ENCODE measurements around the gene ARHGAP26. TPM values are rescaled to one million over a fixed set of nuclear protein-coding genes. Genes with fewer than 3 reads are reported as not detected.

The ARHGAP26 gene
- total RNA-seq, 4 donors from 2014 or later: 61.0 to 76.7 (median 61.2) TPM

- in situ Hi-C loops (cut with MboI; ENCODE audit: low pct_ligation_motif_present in 1 of 4, low pct_unique_long_range_greater_than_20kb in 1 of 4, low sequenced_read_pairs in 3 of 4) (loop anchor here in 3 of 4 donors (10.0 kb wide), 1 partner anchor 162 kb away; no protein-coding TSS in a partner anchor), intact Hi-C loops (cut with DNase I; ENCODE audit: low total_unique reads) (loop anchor here (5.0 kb wide), 1 partner anchor 44 kb away; no protein-coding TSS in a partner anchor)
- 79 to 100% methylated on average over 1 to 4 of the region's 4 CpGs for WGBS, 2 donors (ENCODE audit: low coverage in 1 of 2)
- H3K4me3 ChIP-seq: no peak overlapping the region
- no peak for DNase-seq
- H3K27me3 ChIP-seq: no peaks in the 10 kb centered on the region
- H3K4me1 ChIP-seq: peaks cover 0 to 13% (median 0%) of the 10 kb centered on the region in 4 donors
- no peak for TF ChIP-seq POLR2A (IDR thresholded peaks at IDR 0.05)
- TF ChIP-seq CTCF (IDR thresholded peaks at IDR 0.05): no peak
- H3K9me3 ChIP-seq: no peaks in the 10 kb centered on the region
- no peaks in the 10 kb centered on the region for H3K36me3 ChIP-seq
- no peak overlapping the region for H3K27ac ChIP-seq
Measured at GRCh38 chr5:142722896-142723295, 47.3 kb upstream of the ARHGAP26 start.

GRCh38 chr5:142724821-142725220 lies 45.4 kb upstream of the ARHGAP26 start:
- Histone ChIP-seq H3K9me3 (no peaks in the 10 kb centered on the region), H3K4me1 (peaks cover 0 to 13% (median 0%) of the 10 kb centered on the region in 4 donors), H3K36me3 (no peaks in the 10 kb centered on the region), H3K4me3 (no peak overlapping the region), H3K27me3 (no peaks in the 10 kb centered on the region), H3K27ac (no peak overlapping the region)
- intact Hi-C loops (cut with DNase I; ENCODE audit: low total_unique reads): loop anchor here (5.0 kb wide), 1 partner anchor 42 kb away; no protein-coding TSS in a partner anchor
- TF ChIP-seq POLR2A (IDR thresholded peaks at IDR 0.05): no peak
- no peak for TF ChIP-seq CTCF (IDR thresholded peaks at IDR 0.05)
- TF ChIP-seq EP300 (IDR thresholded peaks at IDR 0.05; ENCODE audit: low read depth): no peak
- no peak for TF ChIP-seq POLR2AphosphoS5 (IDR thresholded peaks at IDR 0.05)
- no peak for DNase-seq
- 89 to 92% methylated on average over 6 to 9 of the region's 9 CpGs for WGBS, 2 donors (ENCODE audit: low coverage in 1 of 2)
- in situ Hi-C loops (cut with MboI; ENCODE audit: low pct_ligation_motif_present in 1 of 4, low pct_unique_long_range_greater_than_20kb in 1 of 4, low sequenced_read_pairs in 3 of 4): loop anchor here in 3 of 4 donors (10.0 kb wide), 1 partner anchor 160 kb away; no protein-coding TSS in a partner anchor

- DNase-seq: no peak
- Histone ChIP-seq H3K27ac (no peak overlapping the region), H3K36me3 (no peaks in the 10 kb centered on the region), H3K4me3 (no peak overlapping the region), H3K27me3 (no peaks in the 10 kb centered on the region), H3K4me1 (peaks cover 0 to 13% (median 0%) of the 10 kb centered on the region in 4 donors), H3K9me3 (no peaks in the 10 kb centered on the region)
- in situ Hi-C loops (cut with MboI; ENCODE audit: low pct_ligation_motif_present in 1 of 4, low pct_unique_long_range_greater_than_20kb in 1 of 4, low sequenced_read_pairs in 3 of 4): loop anchor here in 3 of 4 donors (10.0 kb wide), 1 partner anchor 159 kb away; no protein-coding TSS in a partner anchor
- intact Hi-C loops (cut with DNase I; ENCODE audit: low total_unique reads): no loop called here
- TF ChIP-seq CTCF (IDR thresholded peaks at IDR 0.05) (no peak), POLR2AphosphoS5 (IDR thresholded peaks at IDR 0.05) (no peak), POLR2A (IDR thresholded peaks at IDR 0.05) (no peak), EP300 (IDR thresholded peaks at IDR 0.05; ENCODE audit: low read depth) (no peak)
- 80 to 86% methylated on average over 3 to 4 of the region's 4 CpGs for WGBS, 2 donors (ENCODE audit: low coverage in 1 of 2)
Measured at GRCh38 chr5:142725231-142726187, 44.7 kb upstream of the ARHGAP26 start.

- intact Hi-C loops (cut with DNase I; ENCODE audit: low total_unique reads): no loop called here
- no peak for DNase-seq
Measured at GRCh38 chr5:142726188-142726731, 43.9 kb upstream of the ARHGAP26 start.

More at GRCh38 chr5:142726188-142726731, 43.9 kb upstream of the ARHGAP26 start:
- TF ChIP-seq POLR2A (IDR thresholded peaks at IDR 0.05): no peak
- TF ChIP-seq POLR2AphosphoS5 (IDR thresholded peaks at IDR 0.05): no peak
- no peak for TF ChIP-seq CTCF (IDR thresholded peaks at IDR 0.05)
- TF ChIP-seq EP300 (IDR thresholded peaks at IDR 0.05; ENCODE audit: low read depth): no peak
- H3K27ac ChIP-seq: no peak overlapping the region
- H3K27me3 ChIP-seq: no peaks in the 10 kb centered on the region
- no peaks in the 10 kb centered on the region for H3K36me3 ChIP-seq
- H3K9me3 ChIP-seq: no peaks in the 10 kb centered on the region
- 62 to 84% methylated on average over 2 of the region's 2 CpGs for WGBS, 2 donors (ENCODE audit: low coverage in 1 of 2)
- H3K4me3 ChIP-seq: no peak overlapping the region
- peaks cover 0 to 8% (median 0%) of the 10 kb centered on the region in 4 donors for H3K4me1 ChIP-seq
- in situ Hi-C loops (cut with MboI; ENCODE audit: low pct_ligation_motif_present in 1 of 4, low pct_unique_long_range_greater_than_20kb in 1 of 4, low sequenced_read_pairs in 3 of 4): loop anchor here in 3 of 4 donors (10.0 kb wide), 1 partner anchor 159 kb away; no protein-coding TSS in a partner anchor
